K562 (cell line): ENCODE results near the gene HACL1.

ENCODE experiments used
- FIP1L1 ChIP-seq: fragments of 200-400 bp; formaldehyde crosslinking; IDR thresholded peaks from 2 replicates; pipeline ENCODE4 v1.6.1; 2018; ENCODE audit warnings: mild to moderate bottlenecking, low read depth, low read length; ENCODE audit not compliant: poor library complexity, severe bottlenecking
- MITF ChIP-seq: IDR thresholded peaks from 2 replicates; pipeline ENCODE4 v1.6.1; 2014; ENCODE audit warnings: antibody characterized with exemption
- TAF9B ChIP-seq: fragments of 450-650 bp; IDR thresholded peaks from 2 replicates; pipeline ENCODE4 v1.6.1; 2018; ENCODE audit warnings: mild to moderate bottlenecking; ENCODE audit not compliant: partially characterized antibody
- TF ChIP-seq, protein P1 (sequence below), 3 experiments: IDR thresholded peaks in 2 of 3; conservative IDR thresholded peaks in 1 of 3; 2 replicates each; pipeline ENCODE4 v1.5.1; 2011 to 2012; ENCODE audit warnings: low read length in 3 of 3, mild to moderate bottlenecking in 3 of 3, control low read depth in 2 of 3, improper control_type of control experiment in 1 of 3, inconsistent platforms in 1 of 3, low read depth in 1 of 3, mixed read lengths in 1 of 3, moderate library complexity in 1 of 3; ENCODE audit not compliant: insufficient read depth in 2 of 3

GRCh38 chr3:15536856-15537255, 64.5 kb downstream of the HACL1 start:
- TF ChIP-seq FIP1L1 (no peak), MITF (no peak), TAF9B (no peak)
- TF ChIP-seq, protein P1, sequence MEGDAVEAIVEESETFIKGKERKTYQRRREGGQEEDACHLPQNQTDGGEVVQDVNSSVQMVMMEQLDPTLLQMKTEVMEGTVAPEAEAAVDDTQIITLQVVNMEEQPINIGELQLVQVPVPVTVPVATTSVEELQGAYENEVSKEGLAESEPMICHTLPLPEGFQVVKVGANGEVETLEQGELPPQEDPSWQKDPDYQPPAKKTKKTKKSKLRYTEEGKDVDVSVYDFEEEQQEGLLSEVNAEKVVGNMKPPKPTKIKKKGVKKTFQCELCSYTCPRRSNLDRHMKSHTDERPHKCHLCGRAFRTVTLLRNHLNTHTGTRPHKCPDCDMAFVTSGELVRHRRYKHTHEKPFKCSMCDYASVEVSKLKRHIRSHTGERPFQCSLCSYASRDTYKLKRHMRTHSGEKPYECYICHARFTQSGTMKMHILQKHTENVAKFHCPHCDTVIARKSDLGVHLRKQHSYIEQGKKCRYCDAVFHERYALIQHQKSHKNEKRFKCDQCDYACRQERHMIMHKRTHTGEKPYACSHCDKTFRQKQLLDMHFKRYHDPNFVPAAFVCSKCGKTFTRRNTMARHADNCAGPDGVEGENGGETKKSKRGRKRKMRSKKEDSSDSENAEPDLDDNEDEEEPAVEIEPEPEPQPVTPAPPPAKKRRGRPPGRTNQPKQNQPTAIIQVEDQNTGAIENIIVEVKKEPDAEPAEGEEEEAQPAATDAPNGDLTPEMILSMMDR (IDR thresholded peaks at IDR 0.05 in 2 of 3, conservative IDR thresholded peaks at IDR 0.05 in 1 of 3; ENCODE audit: insufficient read depth in 2 of 3, low read depth in 1 of 3, low read length in 3 of 3), result no peak
